HG02610 (cell line): Measurements from ENCODE around the gene GRIK1.

Experiments used
- ATAC-seq: cut with Tn5 transposase; IDR thresholded peaks from one replicate; pipeline ENCODE4 v1.9.1; 2021; ENCODE audit warnings: mild to moderate bottlenecking, moderate library complexity; ENCODE audit not compliant: unreplicated experiment

The GRIK1 gene

DNA sequence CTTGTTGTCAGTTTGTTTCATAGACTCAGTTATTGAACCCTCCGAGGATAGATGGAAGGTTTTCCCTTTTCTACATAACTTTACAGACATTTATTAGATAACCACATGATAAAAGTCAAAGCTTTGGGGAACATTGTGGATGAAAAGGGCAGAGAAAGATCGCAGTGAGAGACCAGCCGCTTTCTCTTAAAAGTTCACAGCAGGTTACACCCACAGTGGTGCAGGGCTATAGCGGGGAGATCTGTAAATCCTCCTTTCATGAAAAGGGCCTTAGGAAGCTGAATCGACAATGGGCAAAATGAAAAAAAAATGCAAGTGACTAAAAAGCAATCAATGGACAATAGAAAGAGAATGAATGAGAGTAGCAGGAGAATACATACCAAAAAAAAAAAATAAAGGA is 218.6 kb downstream of the GRIK1 start:
- no peak for ATAC-seq

- ATAC-seq: no peak
These were observed 220.3 kb downstream of the GRIK1 start for GRCh38 chr21:29719521-29719920.

DNA sequence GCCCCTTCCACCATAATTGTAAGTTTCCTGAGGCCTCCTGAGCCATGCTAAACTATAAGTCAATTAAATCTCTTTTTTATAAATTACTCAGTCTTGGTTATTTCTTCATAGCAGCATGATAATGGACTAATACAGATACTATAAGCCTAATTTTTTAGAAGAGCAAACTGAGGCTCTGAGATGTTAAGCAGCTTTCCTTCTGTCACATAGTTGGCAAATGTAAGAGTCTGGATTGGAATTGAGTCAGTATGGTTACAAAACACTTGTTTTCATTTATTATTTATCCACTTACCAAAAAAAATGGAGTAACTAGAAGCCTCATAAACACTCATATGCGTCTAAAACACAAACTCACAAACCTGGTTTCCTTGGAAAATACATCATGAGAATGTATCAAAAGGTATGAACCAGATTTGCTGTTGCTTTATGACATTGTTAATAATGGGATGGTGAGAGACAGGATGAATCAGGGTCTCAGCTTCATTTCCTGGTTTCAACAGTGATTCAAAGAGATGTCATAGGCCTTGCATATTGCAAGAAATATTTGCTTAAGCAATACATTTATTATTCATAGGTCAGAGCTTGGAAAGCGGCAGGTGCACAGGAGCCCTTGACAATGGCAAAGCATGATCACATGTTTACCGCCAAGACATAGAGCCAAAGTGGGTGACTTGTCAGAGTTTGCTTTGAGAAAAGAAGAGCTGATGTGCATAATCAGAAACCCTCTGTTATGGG is 221.5 kb downstream of the GRIK1 start:
- no peak for ATAC-seq

GRCh38 chr21:29717659-29718058 is 222.1 kb downstream of the GRIK1 start:
- no peak for ATAC-seq

- no peak for ATAC-seq
These were observed 223.0 kb downstream of the GRIK1 start for GRCh38 chr21:29716753-29717152.

GRCh38 chr21:29715089-29715488 is 224.7 kb downstream of the GRIK1 start:
- no peak for ATAC-seq

- no peak for ATAC-seq
These were observed 227.0 kb downstream of the GRIK1 start for GRCh38 chr21:29712818-29713217.

- ATAC-seq: no peak
These were observed 228.6 kb downstream of the GRIK1 start for GRCh38 chr21:29711236-29711635.

DNA sequence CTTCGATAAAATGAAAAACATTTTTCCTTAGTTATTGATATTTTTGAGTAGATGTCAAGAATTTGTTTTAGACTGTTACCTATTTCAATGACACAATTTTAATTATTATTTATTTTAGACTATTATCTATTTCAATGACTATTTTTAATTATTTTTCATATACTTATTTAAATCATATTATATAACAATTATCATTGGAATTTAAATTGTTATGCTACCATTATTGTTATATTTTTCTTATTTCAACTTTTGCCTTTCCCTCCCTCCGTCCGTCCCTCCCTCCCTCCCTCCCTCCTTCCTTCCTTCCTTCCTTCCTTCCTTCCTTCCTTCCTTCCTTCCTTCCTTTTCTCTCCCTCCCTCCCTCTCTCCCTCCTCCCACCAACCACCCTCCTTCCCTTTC is 229.3 kb downstream of the GRIK1 start:
- no peak for ATAC-seq

GRCh38 chr21:29708401-29708800 is 231.4 kb downstream of the GRIK1 start:
- ATAC-seq: no peak

GRCh38 chr21:29704719-29705118 is 235.1 kb downstream of the GRIK1 start:
- no peak for ATAC-seq

GRCh38 chr21:29701676-29702075 is 238.1 kb downstream of the GRIK1 start:
- ATAC-seq: no peak

DNA sequence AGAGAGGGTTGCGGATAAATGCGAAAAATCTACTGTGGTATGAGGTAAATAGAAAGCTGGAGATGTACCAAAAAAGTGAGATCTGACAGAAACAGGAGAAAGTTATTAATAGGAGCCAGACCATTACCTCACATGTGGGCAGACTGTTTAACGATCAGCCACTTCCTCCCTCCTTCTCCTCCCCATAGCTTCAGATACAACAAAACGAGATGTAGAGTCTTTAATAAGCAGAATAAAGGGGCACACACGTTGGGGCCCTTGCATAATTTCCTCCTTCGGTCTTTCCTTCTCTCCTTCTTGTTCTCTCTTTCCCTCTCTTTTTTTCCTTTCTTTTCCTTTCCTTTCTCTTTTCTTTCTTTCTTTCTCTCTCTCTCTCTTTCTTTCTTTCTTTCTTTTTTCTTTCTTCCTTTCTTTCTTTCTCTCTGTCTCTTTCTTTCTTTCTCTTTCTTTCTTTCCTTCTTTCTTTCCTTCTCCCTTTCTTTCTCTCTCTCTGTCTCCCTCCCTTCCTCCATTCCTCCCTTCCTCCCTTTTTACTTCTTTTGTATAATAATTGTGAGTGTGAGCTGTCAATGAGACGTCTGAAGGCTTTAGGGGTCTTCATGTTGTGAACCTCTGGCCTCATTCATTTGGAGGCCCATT is 242.1 kb downstream of the GRIK1 start:
- no peak for ATAC-seq

DNA sequence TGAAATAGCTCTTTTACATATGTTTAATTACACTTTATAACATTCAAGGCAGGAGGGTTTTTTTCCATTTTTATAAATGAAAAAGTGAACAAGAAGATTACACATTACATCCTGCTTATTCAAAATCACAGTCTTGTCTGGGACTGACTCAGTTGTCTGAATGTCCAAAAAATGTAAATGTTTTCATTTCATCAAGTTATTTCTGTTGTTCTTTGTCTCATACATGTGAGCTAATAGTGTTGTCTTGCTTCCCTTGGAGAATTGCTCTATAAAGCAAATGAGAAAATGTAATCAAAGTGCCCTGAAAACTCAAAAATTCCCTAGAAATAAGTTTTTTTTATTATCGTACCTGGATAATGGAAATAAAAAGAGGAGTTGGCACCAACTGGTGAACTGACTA is 242.9 kb downstream of the GRIK1 start:
- no peak for ATAC-seq

- ATAC-seq: no peak
These were observed 247.9 kb downstream of the GRIK1 start for GRCh38 chr21:29691616-29692491.

DNA sequence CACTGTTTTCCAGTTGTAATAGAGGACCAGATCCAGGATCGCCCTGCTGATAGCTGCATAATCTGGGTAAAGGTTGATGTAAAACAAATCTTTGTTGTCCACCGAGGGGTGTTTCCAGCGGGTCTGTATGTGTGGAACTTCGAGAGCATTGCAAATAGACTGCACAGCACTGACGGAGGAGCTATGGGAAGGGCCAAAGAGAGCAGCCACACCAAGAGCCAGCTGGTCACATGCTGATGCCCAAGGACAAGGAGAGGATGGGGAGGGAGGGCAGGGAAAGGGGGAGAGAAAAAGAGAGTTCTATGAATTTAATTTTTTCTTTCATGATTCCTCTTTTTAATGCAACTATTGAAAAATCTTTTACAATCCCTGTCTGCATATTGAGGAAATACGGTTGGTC is 250.0 kb downstream of the GRIK1 start:
- no peak for ATAC-seq

DNA sequence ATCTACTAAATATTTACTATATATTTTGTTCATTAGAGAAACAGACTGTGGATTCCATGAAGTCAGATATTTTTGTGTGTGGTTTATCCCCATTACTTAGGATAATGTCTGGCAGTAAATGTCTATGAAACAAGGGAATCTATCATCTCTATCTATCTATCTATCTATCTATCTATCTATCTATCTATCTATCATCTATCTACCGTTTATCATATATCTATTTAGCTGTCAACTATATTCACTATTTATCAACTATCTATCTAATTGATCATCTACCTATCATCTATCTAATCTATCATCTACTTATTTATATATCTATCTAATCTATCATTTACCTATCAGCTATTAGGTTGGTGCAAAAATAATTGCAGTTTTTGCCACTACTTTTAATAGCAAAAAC is 255.7 kb downstream of the GRIK1 start:
- ATAC-seq: no peak

- no peak for ATAC-seq
These were observed 257.0 kb downstream of the GRIK1 start for GRCh38 chr21:29682800-29683199.

GRCh38 chr21:29680273-29680672 is 259.5 kb downstream of the GRIK1 start:
- no peak for ATAC-seq

DNA sequence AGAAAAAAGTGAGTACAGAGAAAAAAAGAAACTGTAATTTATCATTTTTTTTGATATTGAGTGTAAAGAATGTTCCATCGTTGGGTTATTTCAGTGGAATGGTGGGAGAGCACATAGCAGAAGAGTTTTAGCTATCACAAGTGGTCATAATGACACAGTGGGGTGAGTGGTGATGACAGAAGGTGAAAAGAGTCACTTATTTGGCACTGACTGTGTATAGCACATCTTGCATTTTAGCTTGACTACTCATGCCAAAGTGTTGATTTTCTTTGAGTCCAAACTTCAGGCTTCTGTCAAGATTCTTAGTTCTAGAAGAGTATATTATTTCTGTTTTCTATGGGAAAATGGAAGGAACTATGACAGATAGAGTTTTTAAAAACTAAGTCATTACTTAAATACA is 261.2 kb downstream of the GRIK1 start:
- ATAC-seq: no peak

GRCh38 chr21:29677326-29677725 is 262.5 kb downstream of the GRIK1 start:
- no peak for ATAC-seq

DNA sequence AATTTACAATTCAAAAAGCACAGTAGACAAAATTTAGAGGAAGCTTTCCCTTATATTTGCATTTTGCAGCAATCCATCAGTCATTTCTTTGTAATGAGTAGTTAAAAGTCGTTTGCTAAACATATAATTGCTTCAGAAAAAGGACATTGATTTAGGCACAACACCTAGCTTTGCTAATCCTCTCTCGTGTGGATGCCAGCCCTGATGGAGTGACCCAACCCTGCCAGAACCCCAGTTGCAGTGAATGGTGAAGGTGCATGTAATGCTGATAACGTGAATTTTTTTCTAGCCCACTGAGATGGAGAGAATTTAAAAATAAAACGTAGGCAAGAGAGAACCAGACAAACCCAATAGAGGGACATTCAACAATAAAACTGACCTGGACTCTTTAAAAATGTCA is 263.4 kb downstream of the GRIK1 start:
- no peak for ATAC-seq
